GM12892 (cell line): ENCODE data around the gene RAD51.

Experiments
- POLR2A ChIP-seq: IDR thresholded peaks from 2 replicates; pipeline ENCODE4 v1.6.1; 2011; ENCODE audit warnings: low read depth, low read length, control low read depth
- POLR2AphosphoS5 ChIP-seq: IDR thresholded peaks from 2 replicates; pipeline ENCODE4 v1.6.1; 2011; ENCODE audit warnings: low read depth, low read length, control low read depth
- TAF1 ChIP-seq: IDR thresholded peaks from 2 replicates; pipeline ENCODE4 v1.6.1; 2011; ENCODE audit warnings: low read depth, mild to moderate bottlenecking, control low read depth, low read length, borderline replicate concordance

- TF ChIP-seq POLR2A: no peak
- no peak for TF ChIP-seq POLR2AphosphoS5
- no peak for TF ChIP-seq TAF1
Measured at GRCh38 chr15:40749151-40749630, 54.2 kb downstream of the RAD51 start.
